Stimulated activated CD4-positive, alpha-beta T cell treated with anti-CD3 and anti-CD28 coated beads, Interleukin-1b, Interleukin-23, amount 100 ng/mL, for 48 hours (primary cell): ENCODE measurements around the gene SSR3.

Experiments used
- DNase-seq: peaks from one replicate; pipeline ENCODE4 v3.0.0-alpha.2; 2020

Gene SSR3

GRCh38 chr3:156535162-156535627, 19.7 kb downstream of the SSR3 start:
- DNase-seq, result peak; percentile 29

- no peak for DNase-seq
Measured at GRCh38 chr3:156533205-156533604, 21.7 kb downstream of the SSR3 start.

GRCh38 chr3:156532730-156533129, 22.2 kb downstream of the SSR3 start:
- DNase-seq, result no peak

- DNase-seq, result no peak
Measured at GRCh38 chr3:156530980-156531379, 23.9 kb downstream of the SSR3 start.

GRCh38 chr3:156527060-156527459, 27.9 kb downstream of the SSR3 start:
- DNase-seq, result no peak

- no peak for DNase-seq
Measured at GRCh38 chr3:156525808-156526207, 29.1 kb downstream of the SSR3 start.

GRCh38 chr3:156522673-156523072, 32.2 kb downstream of the SSR3 start:
- no peak for DNase-seq

GRCh38 chr3:156519758-156520162, 35.2 kb downstream of the SSR3 start:
- peak; percentile 21 for DNase-seq

GRCh38 chr3:156518726-156519125, 36.2 kb downstream of the SSR3 start:
- DNase-seq, result no peak

GRCh38 chr3:156516961-156517360, 38.0 kb downstream of the SSR3 start:
- no peak for DNase-seq

GRCh38 chr3:156516284-156516683, 38.6 kb downstream of the SSR3 start:
- no peak for DNase-seq

GRCh38 chr3:156513619-156514018, 41.3 kb downstream of the SSR3 start:
- DNase-seq, result no peak

- DNase-seq, result no peak
Measured at GRCh38 chr3:156511987-156512677, 42.8 kb downstream of the SSR3 start.

GRCh38 chr3:156509189-156510174, 45.4 kb downstream of the SSR3 start:
- DNase-seq, result no peak

GRCh38 chr3:156507285-156507684, 47.6 kb downstream of the SSR3 start:
- no peak for DNase-seq

GRCh38 chr3:156498307-156498706, 56.6 kb downstream of the SSR3 start:
- no peak for DNase-seq

GRCh38 chr3:156497326-156497725, 57.6 kb downstream of the SSR3 start:
- no peak for DNase-seq

- no peak for DNase-seq
Measured at GRCh38 chr3:156495816-156496215, 59.1 kb downstream of the SSR3 start.

- DNase-seq, result no peak
Measured at GRCh38 chr3:156493887-156494286, 61.0 kb downstream of the SSR3 start.

- no peak for DNase-seq
Measured at GRCh38 chr3:156492801-156493261, 62.1 kb downstream of the SSR3 start.

GRCh38 chr3:156491192-156491591, 63.7 kb downstream of the SSR3 start:
- DNase-seq, result no peak
